Transverse colon (tissue), 4 donors: Measurements from ENCODE around the gene CADPS.

Experiments
- POLR2AphosphoS5 ChIP-seq, 3 donors: sonication (generic); formaldehyde crosslinking; IDR thresholded peaks; one replicate each; pipeline ENCODE4 v1.6.1; 2016; ENCODE audit warnings: antibody characterized with exemption in 3 of 3
- TF ChIP-seq, protein P1 (sequence below), 5 experiments: fragments of 200-600 bp in 3 of 5; fragments of 450-650 bp in 2 of 5; sonication (generic) in 3 of 5; IDR thresholded peaks; 1 replicate in 2 of 5; 2 replicates in 3 of 5; pipeline ENCODE4 v1.5.1; 2016 to 2017; ENCODE audit warnings: antibody characterized with exemption in 5 of 5, inconsistent platforms in 3 of 5, mild to moderate bottlenecking in 2 of 5, moderate library complexity in 1 of 5

DNA sequence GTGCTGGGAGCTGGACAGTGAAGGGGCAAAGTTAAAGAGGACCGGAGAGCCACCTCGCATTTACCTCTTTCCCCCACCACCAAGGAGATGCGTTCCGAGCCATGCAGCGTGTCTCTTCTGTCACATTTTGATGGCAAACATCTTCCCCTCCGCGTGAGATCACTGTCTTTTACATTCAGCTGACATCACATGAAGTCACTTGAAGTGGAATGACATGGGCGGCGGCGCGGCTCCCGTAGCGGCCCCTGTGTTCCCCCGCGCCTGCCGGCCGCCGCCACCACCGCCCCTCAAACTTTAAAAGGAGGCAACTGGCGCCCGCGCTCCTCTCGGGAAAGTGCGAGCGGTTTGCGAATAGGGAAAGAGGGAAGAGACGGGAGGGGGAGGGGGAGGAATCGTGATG, 502.0 kb downstream of the CADPS start, which contains the start of gene FEZF2:
- TF ChIP-seq POLR2AphosphoS5 (IDR thresholded peaks at IDR 0.05) = no peak
- TF ChIP-seq, protein P1, sequence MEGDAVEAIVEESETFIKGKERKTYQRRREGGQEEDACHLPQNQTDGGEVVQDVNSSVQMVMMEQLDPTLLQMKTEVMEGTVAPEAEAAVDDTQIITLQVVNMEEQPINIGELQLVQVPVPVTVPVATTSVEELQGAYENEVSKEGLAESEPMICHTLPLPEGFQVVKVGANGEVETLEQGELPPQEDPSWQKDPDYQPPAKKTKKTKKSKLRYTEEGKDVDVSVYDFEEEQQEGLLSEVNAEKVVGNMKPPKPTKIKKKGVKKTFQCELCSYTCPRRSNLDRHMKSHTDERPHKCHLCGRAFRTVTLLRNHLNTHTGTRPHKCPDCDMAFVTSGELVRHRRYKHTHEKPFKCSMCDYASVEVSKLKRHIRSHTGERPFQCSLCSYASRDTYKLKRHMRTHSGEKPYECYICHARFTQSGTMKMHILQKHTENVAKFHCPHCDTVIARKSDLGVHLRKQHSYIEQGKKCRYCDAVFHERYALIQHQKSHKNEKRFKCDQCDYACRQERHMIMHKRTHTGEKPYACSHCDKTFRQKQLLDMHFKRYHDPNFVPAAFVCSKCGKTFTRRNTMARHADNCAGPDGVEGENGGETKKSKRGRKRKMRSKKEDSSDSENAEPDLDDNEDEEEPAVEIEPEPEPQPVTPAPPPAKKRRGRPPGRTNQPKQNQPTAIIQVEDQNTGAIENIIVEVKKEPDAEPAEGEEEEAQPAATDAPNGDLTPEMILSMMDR (IDR thresholded peaks at IDR 0.05) = no peak
